NCI-H2227 treated with DMSO at 0.1 percent for 48 hours (cell line): ENCODE results near the gene CYS1.
"Not testable (repeated sequence)": the region's sequence is repeated elsewhere in the genome, so short reads cannot be mapped to it uniquely, and the experiment has no call there.

Experiments used
- DNase-seq: peaks from one replicate; lab custom pipeline; 2025; lab: John Stamatoyannopoulos, UW

CYS1 gene

DNA sequence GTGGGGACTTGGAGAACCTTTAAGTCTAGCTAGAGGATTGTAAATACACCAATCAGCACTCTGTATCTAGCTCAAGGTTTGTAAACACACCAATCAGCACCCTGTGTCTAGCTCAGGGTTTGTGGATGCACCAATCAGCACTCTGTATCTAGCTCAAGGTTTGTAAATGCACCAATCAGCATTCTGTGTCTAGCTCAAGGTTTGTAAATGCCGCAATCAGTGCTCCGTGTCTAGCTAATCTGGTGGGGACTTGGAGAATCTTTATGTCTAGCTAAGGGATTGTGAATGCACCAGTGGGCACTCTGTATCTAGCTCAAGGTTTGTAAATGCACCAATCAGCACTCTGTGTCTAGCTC, 11.7 kb upstream of the CYS1 start:
- not testable (repeated sequence) for DNase-seq

DNA sequence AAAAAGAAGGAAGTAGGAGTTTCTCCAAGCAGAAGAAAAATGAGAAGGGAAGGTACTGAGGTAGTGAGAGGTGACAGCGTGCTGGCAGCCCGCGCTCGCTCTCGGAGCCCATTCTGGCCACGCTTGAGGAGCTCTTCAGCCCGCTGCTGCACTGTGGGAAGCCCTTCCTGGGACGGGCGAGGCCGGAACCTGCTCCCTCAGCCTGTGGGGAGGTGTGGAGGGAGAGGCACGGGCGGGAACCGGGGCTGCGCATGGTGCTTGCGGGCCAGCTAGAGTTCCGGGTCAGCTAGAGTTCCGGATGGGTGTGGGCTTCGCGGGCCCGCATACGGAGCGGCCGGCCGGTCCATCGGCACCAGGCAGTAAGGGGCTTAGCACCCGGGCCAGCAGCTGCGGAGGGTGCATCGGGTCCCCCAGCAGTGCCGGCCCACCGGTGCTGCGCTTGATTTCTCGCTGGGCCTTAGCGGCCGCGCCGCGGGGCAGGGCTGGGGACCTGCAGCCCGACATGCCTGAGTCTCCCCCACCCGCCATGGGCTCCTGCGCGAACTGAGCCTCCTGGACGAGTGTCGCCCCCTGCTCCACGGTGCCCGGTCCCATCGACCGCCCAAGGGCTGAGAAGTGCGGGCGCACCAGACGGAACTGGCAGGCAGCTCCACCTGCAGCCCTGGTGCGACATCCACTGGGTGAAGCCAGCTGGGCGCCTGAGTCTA, 11.1 kb upstream of the CYS1 start:
- DNase-seq: no peak

DNA sequence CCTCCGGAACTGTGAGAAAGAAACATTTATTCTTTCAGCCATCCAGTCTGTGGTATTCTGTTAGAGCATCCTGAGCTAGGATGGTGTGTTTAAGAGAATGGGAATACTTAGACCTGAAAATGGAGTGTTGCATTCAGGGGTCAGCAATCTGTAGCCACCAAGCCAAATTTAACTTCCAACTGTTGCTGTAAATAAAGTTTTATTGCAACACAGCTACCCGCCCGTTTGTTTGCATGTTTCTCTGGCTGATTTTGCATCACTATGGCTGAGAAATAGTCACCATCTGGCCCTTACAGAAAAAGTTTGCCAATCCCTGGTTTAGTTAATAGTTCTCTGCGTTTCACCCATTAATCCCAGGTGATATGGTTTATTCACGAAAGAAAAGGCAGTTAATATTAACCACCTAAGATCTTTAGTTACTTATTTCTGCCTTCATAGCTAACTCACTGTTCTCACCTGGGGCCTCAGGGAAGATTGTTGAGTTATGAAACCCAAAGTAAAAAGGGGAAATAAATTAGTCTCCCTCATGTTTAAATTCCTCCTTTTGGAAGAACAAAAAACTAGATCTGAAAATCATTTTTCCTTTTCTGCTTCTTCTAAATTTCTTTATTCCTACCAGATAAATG, 9.5 kb upstream of the CYS1 start:
- no peak for DNase-seq

DNA sequence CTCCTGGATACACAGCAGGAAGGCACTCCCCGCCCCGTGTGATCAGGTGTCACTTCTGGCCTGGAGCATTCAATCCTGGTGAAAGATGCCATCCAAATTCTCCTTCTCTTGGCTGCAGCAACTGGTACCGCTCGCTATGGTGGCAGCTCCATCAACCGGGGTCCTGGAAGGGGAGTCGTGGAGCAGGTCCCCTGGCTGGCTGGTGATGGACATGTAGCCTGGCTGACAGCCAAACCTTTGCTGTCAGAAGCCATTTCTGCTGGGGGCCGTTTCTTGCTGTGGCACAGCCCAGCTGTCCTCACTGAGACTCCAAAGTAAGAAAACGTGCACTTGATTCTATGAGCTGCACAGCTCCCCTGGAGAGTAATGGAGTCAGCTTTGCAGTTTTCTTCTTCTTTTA, 7.1 kb upstream of the CYS1 start:
- DNase-seq: no peak

DNA sequence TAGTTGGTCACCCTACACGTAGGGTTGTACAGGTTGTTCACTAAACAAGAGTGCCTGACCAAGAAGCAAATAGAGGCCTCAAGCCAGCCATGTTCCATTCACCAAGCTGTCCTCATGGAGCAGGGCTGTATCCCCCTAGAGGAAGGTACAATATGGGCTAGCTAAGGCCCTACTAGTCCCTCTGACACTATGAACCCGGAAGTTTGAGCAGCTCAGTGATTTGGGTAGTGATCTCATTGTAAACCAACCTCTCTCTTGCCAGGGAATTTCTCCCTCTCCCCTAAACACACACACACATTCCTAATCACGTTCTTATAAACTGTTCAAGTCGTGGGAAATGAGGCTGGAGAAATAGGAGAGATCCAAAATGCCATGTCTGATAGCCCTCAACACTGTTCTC, 6.7 kb upstream of the CYS1 start:
- no peak for DNase-seq

DNA sequence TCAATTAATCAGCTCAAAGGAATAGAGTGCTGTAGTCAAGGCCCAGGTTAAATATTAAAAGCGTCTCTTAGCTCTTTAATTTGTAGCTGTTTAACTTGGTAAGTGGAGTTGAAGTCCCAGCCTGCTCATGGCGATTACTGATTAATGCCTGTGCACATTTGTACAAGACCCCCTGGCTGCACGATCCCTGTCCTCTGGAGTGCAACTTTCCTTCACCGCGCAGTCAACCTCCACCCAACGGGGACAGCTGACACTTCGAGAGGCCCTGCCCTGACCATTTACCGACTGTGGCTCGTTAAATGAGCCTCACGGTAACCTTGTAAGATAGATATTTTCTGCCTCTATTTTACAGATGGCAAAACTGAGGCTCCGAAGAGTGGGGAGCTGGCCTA, 5.5 kb upstream of the CYS1 start:
- DNase-seq: no peak

DNA sequence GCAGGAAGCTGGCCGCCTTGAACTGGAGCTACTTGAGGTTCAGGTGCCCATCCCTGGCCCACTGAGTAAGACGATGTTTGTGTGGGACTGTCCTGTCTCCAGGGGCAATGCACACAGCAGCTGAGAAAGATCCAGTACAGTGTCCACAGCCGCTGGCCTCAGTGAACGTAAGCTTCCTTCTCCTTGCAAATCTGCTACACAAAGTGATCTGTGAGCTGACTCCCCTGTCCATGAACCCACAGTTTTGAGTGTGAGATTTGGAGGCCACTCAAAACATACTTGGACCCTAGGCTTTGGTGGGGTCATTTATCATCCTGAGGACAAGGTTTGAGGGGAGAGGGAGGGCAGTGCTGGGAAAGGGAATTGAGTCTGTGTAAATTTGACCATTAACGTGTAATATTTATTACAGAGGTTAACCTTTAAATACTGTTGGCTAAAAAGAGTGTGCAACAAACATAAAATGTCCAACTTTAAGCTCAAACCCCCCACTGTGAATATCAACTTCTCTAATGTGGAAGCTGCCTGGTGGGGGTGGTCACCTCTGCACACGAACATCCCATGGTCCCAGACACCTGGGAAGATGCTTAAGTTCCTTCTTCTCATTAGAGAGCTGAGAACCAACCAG, 4.9 kb upstream of the CYS1 start:
- no peak for DNase-seq

DNA sequence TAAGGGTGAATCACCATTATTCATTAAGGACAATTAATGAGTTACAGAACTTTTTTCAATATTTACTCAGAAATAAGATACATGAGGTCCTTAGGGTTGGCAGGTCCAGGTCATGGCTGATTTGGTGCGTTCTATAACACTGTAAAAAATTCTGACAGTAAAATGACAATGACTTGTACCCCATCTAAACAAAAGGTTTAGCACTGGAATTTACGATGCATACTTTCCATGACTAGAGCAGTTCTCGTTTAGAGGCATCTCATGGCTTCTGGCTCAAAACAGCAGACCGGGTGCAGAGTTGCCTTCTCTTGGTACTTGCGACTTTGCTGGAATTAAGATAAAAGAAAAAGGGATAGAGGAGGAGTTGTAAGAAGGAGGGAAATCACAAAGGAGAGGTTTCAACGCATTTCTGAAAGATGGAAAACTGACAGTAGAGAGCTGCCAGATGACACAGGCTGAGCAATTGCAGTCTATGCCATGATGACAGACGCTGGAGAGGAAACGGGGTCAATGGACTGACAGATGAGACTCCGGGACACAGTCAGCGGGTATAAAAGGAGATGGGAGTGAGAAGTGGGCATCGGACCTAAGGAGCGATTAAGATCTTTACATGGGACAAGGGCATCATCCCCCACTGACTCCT, 4.1 kb upstream of the CYS1 start:
- DNase-seq: no peak

DNA sequence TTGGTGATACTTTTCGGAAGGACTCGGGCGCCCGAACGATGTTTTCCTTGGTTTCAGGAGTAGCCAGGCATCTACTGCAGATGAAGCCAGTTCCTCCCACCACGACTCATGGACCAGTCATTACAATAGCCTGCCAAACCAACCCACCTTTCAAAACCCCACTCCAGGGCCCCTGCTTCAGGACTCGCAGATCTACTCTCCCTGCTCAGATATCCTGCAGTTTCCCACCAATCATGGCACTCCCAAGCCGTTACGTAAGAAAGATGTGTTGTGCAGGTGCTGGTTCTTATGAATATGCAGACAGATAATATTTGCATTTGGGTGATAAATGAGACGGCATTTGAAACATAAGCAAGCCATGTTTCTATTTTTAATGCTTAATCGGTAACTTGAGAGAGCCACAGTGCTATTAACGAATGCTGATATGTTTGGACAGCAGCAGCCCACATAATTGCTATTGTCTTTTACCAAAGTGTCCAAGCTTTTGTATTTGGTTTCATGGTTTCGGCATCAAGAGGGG, 3.5 kb upstream of the CYS1 start:
- DNase-seq: no peak

DNA sequence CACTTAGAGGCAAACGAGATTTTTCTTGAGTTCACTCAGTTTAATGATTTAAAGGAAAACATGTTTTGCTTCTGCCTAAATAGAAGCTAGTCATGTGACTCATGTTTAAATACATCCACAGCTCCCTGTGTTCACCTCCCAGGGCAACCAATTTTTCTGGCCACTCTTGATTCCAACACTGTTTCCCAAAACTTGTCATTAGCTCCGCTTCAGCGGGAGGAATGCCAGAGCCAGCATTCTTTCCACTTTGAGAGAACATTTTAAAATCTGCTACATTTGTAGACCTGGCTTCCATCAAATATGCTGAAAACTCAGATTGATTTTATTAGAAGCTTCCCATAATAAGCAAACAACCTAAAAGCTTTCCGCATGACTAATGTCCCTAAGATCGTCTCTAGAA, 2.8 kb upstream of the CYS1 start:
- DNase-seq: no peak

DNA sequence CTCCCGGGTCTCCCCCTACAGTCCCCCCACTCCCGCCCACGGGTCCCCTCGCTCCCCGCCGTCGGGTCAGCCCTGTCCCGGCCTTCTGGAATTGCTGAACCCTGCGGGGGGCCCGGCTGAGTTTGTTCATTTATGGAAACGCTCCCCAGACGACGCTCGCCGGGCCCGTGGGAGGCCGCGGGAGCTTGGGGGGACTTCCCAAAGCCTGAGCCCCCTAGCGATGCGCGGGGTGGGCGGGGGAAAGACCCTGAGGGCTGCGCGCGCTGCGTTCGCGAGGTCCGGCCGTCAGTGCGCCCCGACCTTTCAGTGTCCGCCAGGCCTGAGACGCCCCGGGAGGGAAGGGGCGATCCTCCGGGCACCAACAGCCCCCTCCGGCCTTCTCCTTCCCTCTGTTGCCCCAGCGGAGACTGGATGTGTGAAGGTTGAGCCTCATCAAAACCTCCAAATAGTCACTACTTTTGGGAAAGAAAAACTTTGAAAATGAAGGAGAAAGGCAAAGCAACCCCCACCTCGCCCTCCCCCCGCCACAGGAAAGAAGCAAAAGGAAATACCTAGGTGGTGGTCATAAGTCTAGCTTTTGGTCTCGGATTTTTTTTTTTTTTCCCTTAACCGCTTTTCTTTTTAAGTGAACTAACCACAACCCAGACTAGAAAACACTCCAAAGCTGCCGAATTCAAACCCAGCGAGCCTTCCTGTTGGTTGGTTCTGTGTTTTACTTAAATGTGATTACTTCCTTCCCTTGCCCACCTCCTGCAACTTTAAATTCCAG, 509 bp upstream of the CYS1 start:
- no peak for DNase-seq

DNA sequence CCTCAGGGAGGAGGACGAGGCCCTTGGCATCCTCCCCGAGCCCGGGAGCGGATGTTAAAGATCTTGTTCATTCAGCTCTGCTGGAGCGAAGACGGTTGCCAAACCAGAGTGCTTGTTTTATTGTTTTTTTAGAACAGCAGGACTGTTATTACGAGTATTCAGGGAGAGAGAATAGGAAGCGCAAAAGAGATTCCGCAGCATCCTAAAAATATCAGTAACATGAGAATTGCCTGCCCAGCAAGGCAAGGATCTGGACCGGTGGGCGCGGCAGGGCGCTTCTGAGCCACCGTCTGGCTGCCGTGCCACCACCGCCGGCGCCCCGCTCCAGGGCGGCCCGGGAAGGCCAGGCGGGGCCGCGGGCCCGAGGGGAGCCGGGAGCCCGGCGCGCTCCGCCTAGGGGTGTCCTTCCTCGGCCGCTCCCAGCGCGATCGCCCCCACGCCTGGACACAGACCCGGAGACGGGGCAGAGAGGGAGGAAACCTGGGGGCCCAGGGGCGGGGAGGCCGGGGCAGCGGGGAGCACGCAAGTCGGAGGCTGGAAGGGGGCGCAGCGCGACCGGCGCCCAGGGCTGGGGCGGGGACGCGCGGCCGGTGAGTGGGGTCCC, 843 bp downstream of the CYS1 start:
- DNase-seq: no peak

DNA sequence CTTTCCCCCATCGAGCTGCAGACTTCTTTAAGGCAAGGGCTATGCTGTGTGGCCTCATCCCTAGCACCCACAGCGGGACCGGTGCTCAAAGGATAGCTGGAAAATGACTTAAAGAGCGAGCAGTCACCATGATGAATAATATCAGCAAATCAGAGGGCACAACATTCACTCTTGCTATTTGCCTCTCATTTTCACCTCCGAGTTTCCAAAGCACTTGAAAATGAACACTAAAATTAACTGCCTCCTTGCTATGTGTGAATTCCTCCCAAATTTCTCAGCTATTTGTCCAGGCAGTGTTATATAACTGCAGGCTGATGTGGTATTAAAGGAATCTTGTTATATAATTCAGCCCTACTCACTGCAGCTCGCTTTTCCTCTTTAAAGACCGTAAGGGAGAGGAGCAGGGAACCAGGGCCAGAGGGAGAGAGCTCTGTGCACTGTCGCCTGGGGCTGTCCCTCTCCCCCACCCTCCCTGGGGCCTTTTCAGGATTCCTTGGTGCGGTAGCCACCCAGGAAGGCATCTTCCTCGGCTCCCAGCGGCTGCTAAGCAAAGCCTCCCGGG, 1.4 kb downstream of the CYS1 start:
- DNase-seq: no peak

DNA sequence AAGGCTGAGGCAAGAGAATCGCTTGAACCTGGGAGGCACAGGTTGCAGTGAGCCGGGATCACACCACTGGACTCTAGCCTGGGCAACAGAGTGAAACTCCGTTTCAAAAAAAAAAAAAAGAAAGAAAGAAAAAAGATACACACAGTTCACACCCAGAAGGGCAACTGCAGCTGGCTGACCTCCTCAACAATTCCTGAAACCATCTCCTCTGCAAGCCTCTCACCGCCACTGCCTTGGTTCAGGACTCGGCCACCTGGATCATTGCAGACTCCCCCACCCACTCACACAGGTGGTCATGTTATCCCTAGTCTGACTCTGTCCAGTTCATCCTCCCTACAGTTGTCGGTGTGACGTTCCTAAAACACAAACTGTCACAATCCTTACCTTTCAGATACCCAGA, 2.2 kb downstream of the CYS1 start:
- DNase-seq: no peak

DNA sequence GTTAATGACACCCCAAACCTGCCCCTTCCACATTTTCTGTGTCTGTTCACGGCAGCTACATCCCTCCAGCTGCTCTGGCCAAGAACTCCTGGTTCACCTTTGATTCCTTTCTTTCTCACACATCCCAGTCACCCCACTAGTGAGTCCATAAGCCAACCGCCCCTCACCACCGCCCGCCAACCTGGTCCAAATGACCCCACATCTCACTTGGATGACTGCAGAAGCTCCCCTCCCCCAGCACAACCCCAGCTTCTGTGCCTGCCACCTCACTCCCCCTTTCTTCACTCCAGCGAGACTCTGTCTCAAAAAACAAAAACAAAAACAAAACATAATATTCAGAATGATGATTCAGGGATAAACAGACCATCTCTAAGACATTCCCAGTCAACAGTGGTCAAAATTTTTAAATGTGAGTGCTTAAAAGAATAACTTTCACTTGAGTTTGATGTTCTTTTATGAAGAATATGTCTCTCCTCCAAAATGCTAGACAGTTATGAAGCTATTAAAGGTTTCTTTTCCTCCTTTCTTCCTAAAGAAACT, 3.2 kb downstream of the CYS1 start:
- no peak for DNase-seq

DNA sequence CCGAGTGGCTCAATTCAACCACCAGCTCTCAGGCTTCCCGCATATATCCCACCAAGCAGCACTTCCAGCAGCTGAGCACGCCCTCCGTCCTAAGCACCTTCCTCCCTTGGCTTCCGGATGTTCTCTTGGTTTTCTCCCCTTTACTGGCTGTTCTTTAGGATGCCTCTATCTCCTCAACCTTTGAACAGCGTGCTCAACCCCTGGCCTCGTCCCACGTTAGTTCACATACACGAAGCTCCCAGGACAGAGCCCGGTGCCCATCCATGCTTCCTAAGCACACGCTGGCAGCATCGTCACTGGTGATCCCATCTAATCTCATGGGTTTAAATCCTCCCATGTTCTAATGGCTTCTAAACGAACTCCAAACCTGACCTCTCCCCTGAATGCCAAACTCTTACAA, 3.7 kb downstream of the CYS1 start:
- DNase-seq: no peak

DNA sequence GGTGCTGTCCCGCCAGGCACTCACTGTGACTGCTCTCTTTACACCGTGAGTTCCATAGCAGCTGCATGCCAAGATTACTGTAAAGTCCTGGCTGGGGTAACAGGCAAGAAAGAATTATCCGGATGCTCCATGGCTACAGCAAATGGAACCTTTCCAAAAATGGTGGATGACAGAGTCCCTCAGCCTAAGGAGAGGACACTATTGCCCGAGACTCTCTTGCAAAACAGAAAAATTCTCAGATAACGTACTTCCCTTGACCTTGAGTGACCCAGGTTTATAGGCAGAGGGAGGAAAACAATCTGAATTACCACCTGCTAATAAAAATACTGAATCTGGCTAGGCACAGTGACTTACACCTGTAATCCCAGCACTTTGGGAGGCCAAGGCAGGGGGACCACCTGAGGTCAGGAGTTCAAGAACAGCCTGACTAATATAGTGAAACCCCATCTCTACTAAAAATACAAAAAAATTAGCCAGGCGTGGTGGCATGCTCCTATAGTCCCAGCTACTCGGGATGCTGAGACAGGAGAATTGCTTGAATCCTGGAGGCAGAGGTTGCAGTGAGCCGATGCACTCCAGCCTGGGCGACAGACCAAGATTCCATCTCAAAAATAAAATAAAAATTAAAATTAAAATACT, 4.5 kb downstream of the CYS1 start:
- no peak for DNase-seq

DNA sequence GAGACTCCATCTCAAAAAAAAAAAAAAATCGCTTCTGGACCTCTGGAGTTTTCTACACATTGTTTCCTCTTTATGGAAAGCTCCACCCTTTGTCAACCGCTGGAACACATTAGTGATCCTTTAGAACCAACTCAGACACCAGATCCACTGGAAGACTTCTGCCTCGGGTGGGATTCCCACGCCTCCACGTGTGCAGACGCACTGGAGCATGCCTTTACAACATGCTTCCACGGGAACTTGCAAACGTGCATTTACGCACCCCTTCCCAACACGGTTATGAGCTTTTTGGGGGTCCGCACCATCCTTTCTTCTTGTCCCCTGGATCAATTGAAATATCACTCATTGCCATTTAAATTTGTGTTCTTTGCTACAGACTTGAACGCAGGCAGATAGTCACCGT, 5.1 kb downstream of the CYS1 start:
- DNase-seq: no peak

DNA sequence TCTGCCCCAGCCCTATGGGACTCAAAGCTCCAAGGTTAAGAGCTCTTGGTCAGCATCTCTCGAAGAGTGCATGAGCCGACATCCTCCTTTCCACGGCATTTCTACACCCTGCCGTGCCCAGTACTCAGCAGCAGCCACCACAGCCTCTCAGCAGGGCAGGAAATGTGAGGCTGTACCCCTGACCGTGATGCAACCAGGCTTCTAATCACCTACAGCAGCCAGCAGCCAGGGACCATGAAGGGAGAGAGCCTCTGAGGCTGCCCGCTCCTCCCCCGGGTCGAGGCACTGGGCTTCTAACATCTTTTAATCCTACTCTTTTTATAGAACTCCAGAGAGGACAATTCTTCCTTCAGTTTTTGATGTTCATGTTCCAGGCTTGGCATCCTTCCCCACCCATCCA, 6.5 kb downstream of the CYS1 start:
- DNase-seq: no peak

DNA sequence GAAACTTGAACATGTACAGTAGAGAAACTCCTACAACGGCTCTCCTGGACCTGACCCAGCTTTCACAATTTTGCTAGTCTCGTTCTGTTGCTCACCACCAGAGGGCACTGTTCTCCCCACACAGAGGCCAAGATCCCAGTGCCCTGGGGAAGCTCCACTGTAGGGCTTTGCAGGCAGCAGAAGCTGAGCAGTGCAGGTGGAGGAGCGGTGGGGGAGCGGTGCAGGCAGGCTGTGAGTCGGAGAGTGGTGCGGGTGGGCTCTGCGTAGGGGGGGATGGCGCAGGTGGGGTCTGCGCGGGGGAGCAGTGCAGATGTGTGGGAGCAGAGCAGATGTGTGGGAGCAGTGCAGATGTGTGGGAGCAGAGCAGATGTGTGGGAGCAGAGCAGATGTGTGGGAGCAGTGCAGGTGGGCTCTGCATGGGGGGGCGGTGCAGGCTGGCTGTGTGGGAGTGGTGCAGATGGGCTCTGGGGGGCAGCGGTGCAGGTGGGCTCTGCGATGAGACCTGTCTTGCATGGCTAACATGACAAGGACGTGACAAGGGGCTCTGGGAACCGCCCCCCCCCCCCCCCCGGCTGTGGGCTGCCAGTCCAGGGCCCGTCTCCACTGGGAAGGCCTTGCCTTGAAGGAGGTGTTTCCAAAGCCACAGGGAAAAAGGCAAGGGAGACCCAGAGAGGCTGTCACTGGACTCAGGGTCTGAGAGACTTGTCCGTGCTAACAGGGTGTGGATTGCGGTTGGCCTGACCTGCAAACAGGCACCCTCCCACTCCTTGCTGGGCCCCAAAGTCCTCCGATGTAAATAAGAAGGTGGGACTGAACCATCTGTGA, 7.3 kb downstream of the CYS1 start:
- DNase-seq: peak; percentile 94
